GM12878 (cell line): ENCODE data around the gene TEC. TPM values are rescaled to one million over a fixed set of nuclear protein-coding genes. Genes with fewer than 3 reads are reported as not detected.

Source experiments
- ATAC-seq: fragments of 200-7000 bp; cut with Tn5 transposase; 3 replicates; pipeline ENCODE4 v1.9.1; 2020; ENCODE audit warnings: mild to moderate bottlenecking, moderate library complexity
- BruUV-seq: library from RNA; stranded (reverse); fragments of 400-500 nt; replicated peaks from 2 replicates; lab custom pipeline; 2021; lab: Mats Ljungman, UMichigan
- CTCF ChIA-PET: fragments of 300-600 bp; sonication (Branson Sonifier 250); formaldehyde crosslinking; extraction: SDS; loops from one replicate; lab custom pipeline; 2021; ENCODE audit warnings: inconsistent platforms; lab: Yijun Ruan, JAX
- POLR2A ChIA-PET: fragments of 350-600 bp; formaldehyde crosslinking; extraction: SDS; loops from one replicate; lab custom pipeline; 2021; ENCODE audit warnings: inconsistent platforms; lab: Charles Lee
- RAD21 ChIA-PET: fragments of 300-600 bp; sonication (Branson Sonifier 250); formaldehyde crosslinking; loops from one replicate; lab custom pipeline; 2023; ENCODE audit warnings: antibody characterized with exemption; ENCODE audit not compliant: unreplicated experiment; lab: Charles Lee
- SMC1A ChIA-PET: fragments of 300-600 bp; sonication (Branson Sonifier 250); formaldehyde crosslinking; loops from one replicate; lab custom pipeline; 2023; ENCODE audit not compliant: unreplicated experiment, uncharacterized antibody; lab: Charles Lee
- DNase-seq: peaks from one replicate; pipeline ENCODE4 v3.0.0-alpha.2; 2011; ENCODE audit warnings: low read depth, low spot score
- FAIRE-seq: peaks from 3 replicates; lab custom pipeline; 2011; peaks lifted over from hg19 to GRCh38; lab: Jason Lieb, UNC
- H2AFZ ChIP-seq: 2 replicates; pipeline ENCODE4 v1.6.0; 2011; ENCODE audit warnings: low read depth, low read length, control low read depth; ENCODE audit not compliant: control insufficient read depth
- H3K27ac ChIP-seq: 2 replicates; pipeline ENCODE4 v1.5.1; 2011; ENCODE audit warnings: control low read depth; ENCODE audit not compliant: control insufficient read depth, insufficient read depth
- H3K27me3 ChIP-seq, 2 experiments: replicated peaks in 1 of 2; 2 replicates each; pipeline versions ENCODE4 v1.6.0 to v1.6.1; 2011; ENCODE audit warnings: low read length in 1 of 2; ENCODE audit not compliant: control insufficient read depth in 2 of 2, insufficient read depth in 2 of 2
- H3K36me3 ChIP-seq, 2 experiments: 2 replicates each; pipeline ENCODE4 v1.5.1; 2011; ENCODE audit warnings: low read length in 1 of 2; ENCODE audit not compliant: control insufficient read depth in 2 of 2, insufficient read depth in 2 of 2
- H3K4me1 ChIP-seq: 2 replicates; pipeline ENCODE4 v1.6.1; 2011; ENCODE audit warnings: mild to moderate bottlenecking, low read length, moderate library complexity, mixed read lengths; ENCODE audit not compliant: control insufficient read depth, insufficient read depth
- H3K4me2 ChIP-seq: 2 replicates; pipeline ENCODE4 v1.6.0; 2011; ENCODE audit warnings: control low read depth; ENCODE audit not compliant: control insufficient read depth, insufficient read depth
- H3K4me3 ChIP-seq: fragments of 200-600 bp; sonication (generic); 2 replicates; pipeline ENCODE4 v1.5.1; 2016
- H3K79me2 ChIP-seq: 2 replicates; pipeline ENCODE4 v1.6.0; 2011; ENCODE audit warnings: low read length; ENCODE audit not compliant: control insufficient read depth, insufficient read depth
- H3K9ac ChIP-seq: 2 replicates; pipeline ENCODE4 v1.8.0; 2011; ENCODE audit warnings: low read length, control low read depth, mixed read lengths; ENCODE audit not compliant: control insufficient read depth, insufficient read depth
- H3K9me3 ChIP-seq: replicated peaks from 3 replicates; pipeline ENCODE4 v1.5.1; 2011; ENCODE audit warnings: mild to moderate bottlenecking, low read length; ENCODE audit not compliant: control insufficient read depth, insufficient read depth
- H4K20me1 ChIP-seq: 2 replicates; pipeline ENCODE4 v1.6.0; 2011; ENCODE audit not compliant: control insufficient read depth, insufficient read depth
- CREB1 ChIP-seq: IDR thresholded peaks from 2 replicates; pipeline ENCODE4 v1.6.1; 2012; ENCODE audit warnings: low read depth, mild to moderate bottlenecking, inconsistent platforms
- ETV6 ChIP-seq, 2 experiments: fragments of 450-650 bp in 1 of 2; IDR thresholded peaks in 1 of 2; conservative IDR thresholded peaks in 1 of 2; 2 replicates each; pipeline ENCODE4 v1.6.1; 2014; ENCODE audit warnings: antibody characterized with exemption in 1 of 2, borderline replicate concordance in 1 of 2, low read depth in 1 of 2, mild to moderate bottlenecking in 1 of 2, moderate library complexity in 1 of 2
- HDAC6 ChIP-seq: fragments of 200-600 bp; sonication (generic); IDR thresholded peaks from one replicate; pipeline ENCODE4 v1.8.0; 2017; ENCODE audit warnings: antibody characterized with exemption; ENCODE audit not compliant: unreplicated experiment
- JUNB ChIP-seq: IDR thresholded peaks from 2 replicates; pipeline ENCODE4 v1.6.1; 2016; ENCODE audit warnings: antibody characterized with exemption, mild to moderate bottlenecking
- MTA2 ChIP-seq: fragments of 450-650 bp; IDR thresholded peaks from 2 replicates; pipeline ENCODE4 v1.6.1; 2016; ENCODE audit warnings: low read depth, mild to moderate bottlenecking, moderate library complexity
- RAD51 ChIP-seq: fragments of 450-650 bp; IDR thresholded peaks from 2 replicates; pipeline ENCODE4 v1.6.1; 2016; ENCODE audit warnings: moderate library complexity, mild to moderate bottlenecking, inconsistent platforms
- RCOR1 ChIP-seq: conservative IDR thresholded peaks from 2 replicates; pipeline ENCODE4 v1.6.1; 2012; ENCODE audit warnings: low read depth, low read length, improper control_type of control experiment
- WGBS: methylation state at CpG from one replicate; pipeline ENCODE4 v1.1.6; 2016; ENCODE audit warnings: low lambda C conversion rate; ENCODE audit not compliant: insufficient replicate concordance, insufficient coverage; ENCODE audit errors: missing lambda C conversion rate; 5-methylcytosine and 5-hydroxymethylcytosine counted together
- in situ Hi-C: fragments of 300-500 bp; cut with MboI; formaldehyde crosslinking; loops from 9 replicates; pipeline ENCODE4 v1.14.3; 2018; ENCODE audit warnings: mixed read lengths
- intact Hi-C: fragments of 100-400 bp; cut with micrococcal nuclease; formaldehyde crosslinking; loops from one replicate; pipeline ENCODE4 v1.14.2; 2022; ENCODE audit not compliant: unreplicated experiment
- polyA plus RNA-seq, 11 experiments: library from polyadenylated mRNA; depleted of rRNA in 4 of 11; unstranded in 6 of 11; stranded (reverse) in 5 of 11; fragments of >200 nt; fragmentation: Nextera tagmentation in 4 of 11; fragmentation: Illumina TruSeq in 1 of 11; extraction: Ambion mirVana in 4 of 11; extraction: Trizol in 1 of 11; gene quantifications; 1 replicate in 1 of 11; 2 replicates in 10 of 11; pipeline versions ENCODE4 v1.2.1 to v1.2.3, GENCODE V29; 2011 to 2016; ENCODE audit warnings: inconsistent platforms in 2 of 11, missing spikeins in 2 of 11, low read depth in 1 of 11
- total RNA-seq, 4 experiments: library from RNA; depleted of rRNA in 3 of 4; stranded (reverse); fragments of >200 nt in 3 of 4; fragmentation: Illumina TruSeq in 1 of 4; extraction: Trizol in 1 of 4; gene quantifications; 2 replicates each; pipeline versions ENCODE4 v1.2.1 to v1.2.3, GENCODE V29; 2013 to 2021
- TF ChIP-seq, protein P1 (sequence below): IDR thresholded peaks from 2 replicates; pipeline ENCODE4 v1.6.1; 2012; ENCODE audit warnings: low read depth, low read length, improper control_type of control experiment
- TF ChIP-seq, protein P2 (sequence below): fragments of 450-650 bp; formaldehyde crosslinking; IDR thresholded peaks from 2 replicates; pipeline ENCODE4 v1.4.0; 2022; ENCODE audit warnings: mild to moderate bottlenecking, moderate library complexity

TEC gene
- total and polyA plus RNA-seq, 10 of the 15 experiments (the other 5 are each of a cell fraction or from before 2014, with no cell fraction given) = 7.4 to 27.2 (median 17.1) TPM

DNA sequence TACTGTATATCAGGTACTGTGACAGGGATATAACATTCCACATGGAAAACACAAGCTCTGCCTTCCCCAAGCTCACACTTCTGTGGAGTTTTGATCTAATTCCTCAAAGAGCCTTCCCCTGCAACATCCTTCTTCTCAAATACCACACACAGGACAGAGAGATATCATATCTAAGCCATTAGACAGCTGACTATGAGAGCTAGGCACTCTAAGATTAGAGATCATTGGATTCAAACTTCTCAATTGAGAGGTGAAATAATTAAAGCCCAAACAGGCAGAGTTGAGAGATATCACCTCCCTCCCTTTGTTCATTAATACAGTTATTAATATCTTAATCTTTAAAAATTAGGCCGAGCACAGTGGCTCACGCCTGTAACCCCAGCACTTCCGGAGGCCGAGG is 25.0 kb downstream of the TEC start:
- H3K9ac ChIP-seq = no peak overlapping the region
- peaks cover 95% of the 10 kb centered on the region for H3K79me2 ChIP-seq
- FAIRE-seq (no peak), DNase-seq (no peak), ATAC-seq (no peak)
- no TSS peak for BruUV-seq
- H3K4me1 ChIP-seq = peaks cover 28% of the 10 kb centered on the region
- no peaks in the 10 kb centered on the region; a peak in 1 of 4 replicates for H3K36me3 ChIP-seq
- POLR2A ChIA-PET = interaction anchor here (1.2 to 3.7 kb wide), 3 partner anchors 7 to 41 kb away, joined by 3 to 17 read pairs (median 8); no protein-coding TSS in a partner anchor
- H4K20me1 ChIP-seq = no peaks in the 10 kb centered on the region
- no peaks in the 10 kb centered on the region for H3K27me3 ChIP-seq
- WGBS = 97% methylated on average over 4 of the region's 4 CpGs
- no peak overlapping the region for H3K4me3 ChIP-seq
- SMC1A ChIA-PET = interaction anchor here (1.1 to 2.6 kb wide), 7 partner anchors 10 to 33 kb away, joined by 3 to 15 read pairs (median 7); no protein-coding TSS in a partner anchor
- intact Hi-C loops (no loop called here), in situ Hi-C loops (no loop called here)
- TF ChIP-seq JUNB (no peak), HDAC6 (no peak), RCOR1 (no peak), CREB1 (no peak), ETV6 (conservative IDR thresholded peaks at IDR 0.05 in 1 of 2, IDR thresholded peaks at IDR 0.05 in 1 of 2; ENCODE audit: borderline replicate concordance in 1 of 2, low read depth in 1 of 2) (no peak), MTA2 (no peak), RAD51 (no peak)
- TF ChIP-seq, protein P1, sequence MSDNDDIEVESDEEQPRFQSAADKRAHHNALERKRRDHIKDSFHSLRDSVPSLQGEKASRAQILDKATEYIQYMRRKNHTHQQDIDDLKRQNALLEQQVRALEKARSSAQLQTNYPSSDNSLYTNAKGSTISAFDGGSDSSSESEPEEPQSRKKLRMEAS = no peak
- TF ChIP-seq, protein P2, sequence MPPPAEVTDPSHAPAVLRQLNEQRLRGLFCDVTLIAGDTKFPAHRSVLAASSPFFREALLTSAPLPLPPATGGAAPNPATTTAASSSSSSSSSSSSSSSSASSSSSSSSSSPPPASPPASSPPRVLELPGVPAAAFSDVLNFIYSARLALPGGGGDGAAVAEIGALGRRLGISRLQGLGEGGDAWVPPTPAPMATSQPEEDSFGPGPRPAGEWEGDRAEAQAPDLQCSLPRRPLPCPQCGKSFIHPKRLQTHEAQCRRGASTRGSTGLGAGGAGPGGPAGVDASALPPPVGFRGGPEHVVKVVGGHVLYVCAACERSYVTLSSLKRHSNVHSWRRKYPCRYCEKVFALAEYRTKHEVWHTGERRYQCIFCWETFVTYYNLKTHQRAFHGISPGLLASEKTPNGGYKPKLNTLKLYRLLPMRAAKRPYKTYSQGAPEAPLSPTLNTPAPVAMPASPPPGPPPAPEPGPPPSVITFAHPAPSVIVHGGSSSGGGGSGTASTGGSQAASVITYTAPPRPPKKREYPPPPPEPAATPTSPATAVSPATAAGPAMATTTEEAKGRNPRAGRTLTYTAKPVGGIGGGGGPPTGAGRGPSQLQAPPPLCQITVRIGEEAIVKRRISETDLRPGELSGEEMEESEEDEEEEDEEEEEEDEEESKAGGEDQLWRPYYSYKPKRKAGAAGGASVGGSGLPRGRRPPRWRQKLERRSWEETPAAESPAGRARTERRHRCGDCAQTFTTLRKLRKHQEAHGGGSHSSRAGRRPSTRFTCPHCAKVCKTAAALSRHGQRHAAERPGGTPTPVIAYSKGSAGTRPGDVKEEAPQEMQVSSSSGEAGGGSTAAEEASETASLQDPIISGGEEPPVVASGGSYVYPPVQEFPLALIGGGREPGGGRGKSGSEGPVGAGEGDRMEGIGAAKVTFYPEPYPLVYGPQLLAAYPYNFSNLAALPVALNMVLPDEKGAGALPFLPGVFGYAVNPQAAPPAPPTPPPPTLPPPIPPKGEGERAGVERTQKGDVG (CRISPR knock-in tag) = no peak
- H3K9me3 ChIP-seq = peaks cover 7% of the 10 kb centered on the region; the same call in 2 of the 3 replicates
- H3K4me2 ChIP-seq = no peak overlapping the region
- RAD21 ChIA-PET = interaction anchor here (1.3 to 1.7 kb wide), 3 partner anchors 10 to 34 kb away, joined by 4 read pairs; no protein-coding TSS in a partner anchor
- CTCF ChIA-PET = interaction anchor here (0.7 to 1.6 kb wide), 3 partner anchors 26 to 49 kb away, joined by 3 to 4 read pairs (median 3); no protein-coding TSS in a partner anchor
- no peak overlapping the region for H2AFZ ChIP-seq
- no peak overlapping the region for H3K27ac ChIP-seq
